Testis (tissue), 3 donors: ENCODE measurements around the gene GFRA1. TPM values are rescaled to one million over a fixed set of nuclear protein-coding genes. Genes with fewer than 3 reads are reported as not detected.

Source experiments
- DNase-seq: peaks from one replicate; pipeline ENCODE4 v3.0.0-alpha.2; 2019
- H3K27ac ChIP-seq, 2 donors: fragments of 200-600 bp; sonication (generic); one replicate each; pipeline ENCODE4 v1.5.1; 2019
- H3K27me3 ChIP-seq: fragments of 200-600 bp; sonication (generic); one replicate; pipeline ENCODE4 v1.5.1; 2019
- H3K36me3 ChIP-seq: fragments of 200-600 bp; sonication (generic); one replicate; pipeline ENCODE4 v1.5.1; 2017; ENCODE audit warnings: low read depth; ENCODE audit errors: missing control alignments
- H3K4me1 ChIP-seq: fragments of 200-600 bp; sonication (generic); one replicate; pipeline ENCODE4 v1.5.1; 2019
- H3K4me3 ChIP-seq, 2 donors: fragments of 200-600 bp; sonication (generic); one replicate each; pipeline ENCODE4 v1.5.1; 2017 to 2019
- H3K9me3 ChIP-seq: fragments of 200-600 bp; sonication (generic); one replicate; pipeline ENCODE4 v1.5.1; 2017
- CTCF ChIP-seq, 3 experiments: fragments of 450-650 bp in 2 of 3; fragments of 200-600 bp in 1 of 3; sonication (generic) in 1 of 3; IDR thresholded peaks; one replicate each; pipeline ENCODE4 v1.5.1; 2016 to 2019; ENCODE audit warnings: antibody characterized with exemption in 3 of 3, mild to moderate bottlenecking in 2 of 3, moderate library complexity in 1 of 3
- POLR2A ChIP-seq: fragments of 450-650 bp; IDR thresholded peaks from one replicate; pipeline ENCODE4 v1.6.1; 2017; ENCODE audit warnings: antibody characterized with exemption, mild to moderate bottlenecking, moderate library complexity
- WGBS, 2 donors: methylation state at CpG; one replicate each; pipeline ENCODE4 v1.1.5; 2018; 5-methylcytosine and 5-hydroxymethylcytosine counted together
- intact Hi-C: fragments of 100-400 bp; cut with DNase I; formaldehyde crosslinking; loops from one replicate; pipeline ENCODE4 v1.15.1; 2023; ENCODE audit warnings: low total_unique reads
- polyA plus RNA-seq: library from polyadenylated mRNA; stranded (reverse); fragments of 350-450 nt; fragmentation: Illumina TruSeq; extraction: RNeasy Lipid Tissue Mini Kit (QIAGEN cat#74804); gene quantifications from one replicate; pipeline ENCODE4 v1.2.3, GENCODE V29; 2014; ENCODE audit warnings: low read depth, low replicate concordance; ENCODE audit not compliant: insufficient read depth
- total RNA-seq, 2 donors: library from RNA; depleted of rRNA; stranded (reverse); fragments of >200 nt; gene quantifications; one replicate each; pipeline ENCODE4 v1.2.3, GENCODE V29; 2016

Gene GFRA1
- total and polyA plus RNA-seq, 3 donors from 2014 or later, result 8.6 to 23.8 (median 17.7) TPM

GRCh38 chr10:116014326-116014725, 258.7 kb downstream of the GFRA1 start:
- no peaks in the 10 kb centered on the region for H3K9me3 ChIP-seq
- TF ChIP-seq POLR2A (no peak), CTCF (IDR thresholded peaks at IDR 0.05) (no peak)
- H3K27ac ChIP-seq, result no peak overlapping the region
- no peak for DNase-seq
- H3K4me3 ChIP-seq, result no peak overlapping the region
- H3K4me1 ChIP-seq, result no peaks in the 10 kb centered on the region
- H3K36me3 ChIP-seq, result no peaks in the 10 kb centered on the region
- WGBS, 2 donors, result 73 to 91% methylated on average over 2 of the region's 2 CpGs
- no peaks in the 10 kb centered on the region for H3K27me3 ChIP-seq
- intact Hi-C loops, result no loop called here

GRCh38 chr10:116011929-116012328, 261.1 kb downstream of the GFRA1 start:
- intact Hi-C loops, result no loop called here
- DNase-seq, result no peak
- TF ChIP-seq CTCF (IDR thresholded peaks at IDR 0.05) (no peak), POLR2A (no peak)

GRCh38 chr10:116007256-116007891, 265.6 kb downstream of the GFRA1 start:
- intact Hi-C loops, result no loop called here
- WGBS, 2 donors, result 75 to 76% methylated on average over 9 of the region's 9 CpGs
- TF ChIP-seq CTCF (IDR thresholded peaks at IDR 0.05) (no peak), POLR2A (no peak)
- Histone ChIP-seq H3K4me1 (no peaks in the 10 kb centered on the region), H3K36me3 (no peaks in the 10 kb centered on the region), H3K9me3 (no peaks in the 10 kb centered on the region), H3K4me3 (no peak overlapping the region), H3K27ac (no peak overlapping the region), H3K27me3 (no peaks in the 10 kb centered on the region)
- no peak for DNase-seq

More at GRCh38 chr10:116011929-116012328, 261.1 kb downstream of the GFRA1 start:
- H3K9me3 ChIP-seq, result no peaks in the 10 kb centered on the region
- H3K27ac ChIP-seq, result no peak overlapping the region
- no peaks in the 10 kb centered on the region for H3K36me3 ChIP-seq
- H3K4me3 ChIP-seq, result no peak overlapping the region
- H3K4me1 ChIP-seq, result no peaks in the 10 kb centered on the region
- H3K27me3 ChIP-seq, result no peaks in the 10 kb centered on the region

Other genes starting within 250 kb of the GFRA1 start
- gene CCDC172, start 51.2 kb upstream of the GFRA1 start, total RNA-seq, result 10 to 100 TPM in 1 of 2 donors, 1 to 10 TPM in 1; 7.3 to 31.4 TPM
- 6.7 TPM for gene CCDC172, start 51.2 kb upstream of the GFRA1 start, polyA plus RNA-seq
- not detected for gene PNLIPRP3, start 154.6 kb upstream of the GFRA1 start, total RNA-seq
- not detected for gene PNLIPRP3, start 154.6 kb upstream of the GFRA1 start, polyA plus RNA-seq